ENCODE measurements around the gene KCNIP4.
"Not testable (repeated sequence)": the region's sequence is repeated elsewhere in the genome, so short reads cannot be mapped to it uniquely, and the experiment has no call there.

Gene KCNIP4

GRCh38 chr4:20870436-20870835 lies 1078.1 kb downstream of the KCNIP4 start:
- no peak for FAIRE-seq
- no peak for DNase-seq (ENCODE audit: low spot score)

DNA sequence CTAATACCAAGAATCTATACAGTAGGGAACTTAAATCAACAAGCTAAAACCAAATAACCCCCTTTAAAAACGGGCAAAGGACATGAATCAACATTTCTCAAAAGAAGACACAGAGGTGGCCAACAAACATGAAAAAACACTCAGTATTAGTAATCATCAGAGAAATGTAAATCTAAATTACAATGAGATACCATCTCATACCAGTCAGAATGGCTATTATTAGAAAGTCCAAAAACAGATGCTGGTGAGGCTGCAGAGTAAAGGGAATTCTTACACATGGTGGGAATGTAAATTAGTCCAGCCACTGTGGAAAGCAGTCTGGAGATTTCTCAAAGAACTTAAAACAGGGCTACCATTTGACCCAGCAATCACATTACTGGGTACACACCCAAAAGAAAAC lies 1080.5 kb downstream of the KCNIP4 start:
- DNase-seq (ENCODE audit: low spot score) = no peak
- FAIRE-seq = no peak

DNA sequence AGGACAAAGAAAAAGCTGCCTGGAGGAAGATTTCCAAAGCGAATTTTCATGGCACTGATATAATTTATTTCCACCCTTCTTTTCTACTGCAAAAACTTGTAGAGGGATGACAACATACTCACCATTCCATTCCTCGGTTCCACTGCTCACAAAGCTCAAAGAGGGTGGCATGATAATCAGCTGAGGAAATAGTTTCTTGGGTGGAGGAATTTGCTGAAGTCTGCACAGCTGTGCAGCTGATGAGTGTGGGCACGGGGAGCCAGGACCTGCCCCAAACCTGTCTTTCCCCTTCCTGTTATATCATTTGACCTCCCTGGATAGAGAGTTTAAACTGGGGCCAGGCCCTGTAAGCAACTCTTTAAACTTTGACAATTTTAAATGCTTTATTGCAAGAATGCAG lies 1087.7 kb downstream of the KCNIP4 start:
- DNase-seq (ENCODE audit: low spot score) = no peak
- FAIRE-seq = no peak

DNA sequence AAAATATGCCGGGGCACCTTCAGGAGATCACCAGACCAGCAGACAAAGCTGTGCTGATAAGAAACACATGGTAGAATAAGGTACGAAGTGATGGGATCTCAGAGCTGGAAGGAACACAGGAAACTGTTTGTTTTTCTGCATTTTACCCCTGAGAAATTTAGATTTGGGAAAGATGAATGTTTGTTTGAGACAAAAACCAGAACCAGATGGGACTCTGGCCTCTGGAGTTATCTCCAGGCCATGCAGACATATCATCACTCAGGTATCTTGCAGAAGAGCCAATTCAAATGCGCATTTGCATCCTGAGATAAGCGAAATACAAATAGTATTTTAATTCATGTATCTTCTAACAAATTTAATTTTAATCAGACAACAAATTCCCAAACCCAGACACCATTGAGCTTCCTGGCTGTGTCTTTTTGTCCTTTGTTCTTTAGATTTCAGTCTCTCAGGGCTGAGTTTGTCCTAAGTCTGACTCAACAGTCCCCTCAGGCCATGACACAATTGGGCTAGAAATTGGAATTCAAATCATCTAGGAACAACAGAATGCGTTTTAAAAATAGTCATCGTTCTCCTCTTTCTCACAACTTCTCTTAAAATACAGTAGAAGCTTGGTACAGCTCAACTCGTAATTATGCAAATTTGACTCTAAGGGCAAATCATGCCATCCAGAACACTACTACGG lies 1089.3 kb downstream of the KCNIP4 start:
- DNase-seq (ENCODE audit: low spot score) (no peak), FAIRE-seq (no peak)

- FAIRE-seq (no peak), DNase-seq (ENCODE audit: low spot score) (no peak)
These were observed 1091.5 kb downstream of the KCNIP4 start for GRCh38 chr4:20857081-20857480.

- no peak for FAIRE-seq
- DNase-seq (ENCODE audit: low spot score) = no peak
These were observed 1101.3 kb downstream of the KCNIP4 start for GRCh38 chr4:20847124-20847747.

DNA sequence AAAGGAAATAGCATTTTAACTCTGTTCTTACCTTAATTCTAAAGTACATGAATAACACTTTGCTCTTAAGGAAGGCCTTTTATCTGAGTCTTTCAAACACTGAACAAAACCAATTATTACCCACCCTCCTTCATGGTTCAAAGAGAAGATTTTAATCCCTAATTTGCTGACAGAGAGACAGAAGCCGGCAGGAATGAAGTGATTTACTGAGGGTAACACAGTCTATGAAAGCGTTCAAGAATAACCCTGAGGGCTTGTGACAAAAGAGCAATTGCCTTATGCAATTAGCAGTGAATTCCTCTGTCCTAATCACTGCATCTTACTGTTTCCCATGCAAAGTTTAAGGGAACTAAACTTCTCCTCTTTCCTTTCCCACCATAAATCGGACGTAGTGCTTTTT lies 1104.3 kb downstream of the KCNIP4 start:
- DNase-seq (ENCODE audit: low spot score) (no peak), FAIRE-seq (no peak)

- FAIRE-seq = no peak
- DNase-seq (ENCODE audit: low spot score) = no peak
These were observed 1107.9 kb downstream of the KCNIP4 start for GRCh38 chr4:20840648-20841190.

DNA sequence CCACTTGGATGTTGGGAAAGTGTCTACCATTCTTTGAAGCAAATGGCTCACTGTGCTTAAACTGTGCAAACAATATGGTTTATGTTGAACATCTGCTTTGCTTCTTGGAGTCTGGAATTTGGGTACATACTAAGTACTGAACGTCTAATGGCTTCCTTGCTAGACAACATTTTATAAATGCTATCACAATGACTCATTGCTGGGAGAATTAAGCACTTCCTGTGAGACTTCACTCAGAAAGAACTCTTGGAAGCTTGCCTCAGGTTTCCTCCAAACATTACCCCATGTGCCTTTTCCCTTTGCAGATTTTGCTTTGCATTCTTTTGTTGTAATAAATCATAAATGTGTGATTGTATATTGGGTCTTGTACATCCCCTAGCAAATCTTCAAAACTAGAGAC lies 1108.6 kb downstream of the KCNIP4 start:
- peak; percentile 72 for FAIRE-seq
- DNase-seq (ENCODE audit: low spot score) = peak; percentile 73

DNA sequence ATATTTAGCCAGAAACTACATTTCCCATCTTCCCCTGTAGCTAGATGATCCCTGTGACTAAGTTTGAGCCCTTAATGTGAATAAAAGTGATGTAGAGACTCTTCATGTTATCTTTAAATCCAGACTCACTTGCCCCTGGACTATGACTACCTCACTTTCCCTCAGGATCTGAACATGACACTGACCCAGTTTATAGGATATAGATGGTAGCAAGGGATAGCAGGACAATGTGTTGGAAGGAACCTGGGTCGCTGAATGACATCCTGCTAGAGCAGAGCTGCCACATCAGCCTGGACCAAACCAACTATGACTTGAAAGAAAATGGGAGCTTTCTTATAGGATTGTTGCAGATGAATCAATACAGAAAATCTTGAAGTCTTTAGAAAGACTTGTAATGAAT lies 1110.1 kb downstream of the KCNIP4 start:
- DNase-seq (ENCODE audit: low spot score) = no peak
- no peak for FAIRE-seq

DNA sequence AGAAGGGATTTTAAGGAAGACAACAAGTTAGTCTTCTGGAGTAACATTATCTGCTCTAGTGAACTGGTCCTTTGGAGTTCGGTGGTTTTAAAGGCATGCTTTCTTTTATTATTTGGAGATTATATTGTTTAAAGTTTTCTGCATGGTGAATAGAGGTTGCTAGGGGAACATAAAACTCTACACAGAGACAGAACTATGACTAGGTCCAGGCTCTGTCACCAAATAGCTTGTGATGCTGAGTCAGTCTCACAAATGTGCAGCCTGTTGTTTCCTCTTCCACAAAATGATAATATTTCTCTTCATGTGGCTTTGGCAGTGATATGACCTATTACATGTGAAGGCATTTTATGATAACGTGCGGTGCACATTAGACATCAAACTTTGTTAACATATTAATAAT lies 1115.7 kb downstream of the KCNIP4 start:
- no peak for FAIRE-seq
- DNase-seq (ENCODE audit: low spot score) = peak; percentile 17

DNA sequence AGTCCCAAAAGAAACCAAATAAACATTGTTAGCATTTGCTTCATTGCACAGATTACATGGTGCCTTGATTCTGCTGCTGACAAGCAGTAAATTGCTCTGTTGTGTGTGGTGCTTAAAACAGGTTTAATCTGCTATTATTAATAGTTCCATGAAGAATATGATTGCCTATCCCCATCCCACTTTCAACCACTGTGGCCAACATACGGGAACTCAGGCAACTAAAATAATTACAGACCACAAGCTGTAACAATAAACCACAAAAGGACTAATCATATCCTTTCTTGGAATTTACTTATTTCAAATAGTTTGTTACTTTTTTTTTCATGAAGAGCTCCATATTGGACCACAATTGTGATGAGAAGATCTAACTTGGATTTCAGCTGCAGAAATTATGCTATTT lies 1116.8 kb downstream of the KCNIP4 start:
- DNase-seq (ENCODE audit: low spot score) (no peak), FAIRE-seq (no peak)

DNA sequence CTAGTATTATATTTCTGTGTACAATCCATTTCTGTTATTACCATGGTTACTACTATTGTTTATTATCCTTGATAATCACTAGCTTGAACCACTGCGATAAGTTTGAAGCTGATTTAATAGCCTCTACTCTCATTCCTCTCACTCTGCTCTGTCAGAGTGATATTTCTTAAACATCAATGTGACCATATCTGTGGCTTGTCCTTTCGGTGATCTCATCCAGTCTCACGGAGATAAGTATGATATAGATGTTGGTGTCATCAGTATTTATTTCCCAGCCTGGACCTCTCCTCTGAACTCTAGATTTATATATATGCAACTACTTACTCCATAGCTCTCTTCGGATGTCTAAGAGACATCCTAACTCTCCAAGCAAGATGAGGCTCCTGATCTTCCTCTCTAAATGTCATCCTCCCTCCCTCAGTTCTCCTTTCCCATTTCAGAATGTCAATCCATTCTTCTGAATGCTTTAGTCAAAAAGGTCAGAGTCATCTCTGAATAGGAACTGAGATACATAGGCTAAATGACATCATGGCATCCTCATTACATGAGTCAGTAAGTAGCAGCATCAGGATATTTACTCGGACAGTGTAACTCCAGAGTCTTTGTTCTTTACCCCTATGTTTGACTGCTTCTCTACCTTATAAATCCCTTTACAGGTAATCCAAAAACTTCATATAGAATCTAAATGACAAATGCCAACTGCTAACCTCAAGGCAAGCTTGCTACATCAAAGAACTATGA lies 1118.8 kb downstream of the KCNIP4 start:
- peak; percentile 8 for DNase-seq (ENCODE audit: low spot score)
- no peak for FAIRE-seq

- DNase-seq (ENCODE audit: low spot score) = no peak
- FAIRE-seq = no peak
These were observed 1123.1 kb downstream of the KCNIP4 start for GRCh38 chr4:20825505-20825904.

DNA sequence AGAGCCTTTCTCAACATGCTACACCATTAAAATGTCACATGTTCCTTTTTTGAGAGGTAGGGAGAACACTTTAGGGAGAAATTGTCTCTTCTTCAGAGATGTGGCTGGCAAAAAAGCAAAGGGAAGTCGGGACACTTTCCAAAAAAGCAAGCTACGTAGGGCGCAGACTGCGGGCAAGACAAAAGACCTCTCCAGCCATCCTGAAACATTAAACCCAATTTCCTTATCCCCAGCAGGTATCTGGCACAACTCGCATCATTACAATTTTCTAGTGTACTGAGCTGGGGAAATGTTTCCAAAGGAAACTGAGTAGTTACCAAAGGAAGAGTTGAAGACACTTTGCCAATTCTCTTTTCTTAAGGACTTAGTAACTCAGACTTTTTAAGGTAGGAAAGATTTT lies 1132.3 kb downstream of the KCNIP4 start:
- FAIRE-seq (no peak), DNase-seq (ENCODE audit: low spot score) (no peak)

DNA sequence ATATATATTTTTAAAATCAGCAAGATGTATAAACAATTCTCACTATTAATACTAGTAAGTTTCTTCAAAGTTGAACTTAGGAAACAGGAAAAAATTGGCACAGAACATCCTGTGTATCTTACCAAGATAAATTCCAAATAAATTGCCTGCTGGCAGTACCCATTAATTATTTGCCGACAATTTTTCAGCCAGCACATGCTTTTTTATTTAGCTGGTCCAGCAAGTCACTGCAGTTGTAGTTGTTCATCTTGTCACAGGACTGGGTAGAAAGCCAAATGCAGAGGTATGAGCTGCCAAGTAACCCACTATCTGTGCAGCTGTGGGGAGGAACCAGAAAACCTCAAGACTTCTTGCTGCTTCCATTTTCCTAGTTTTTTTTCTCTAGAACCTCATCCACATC lies 1134.9 kb downstream of the KCNIP4 start:
- DNase-seq (ENCODE audit: low spot score) = no peak
- FAIRE-seq = no peak

DNA sequence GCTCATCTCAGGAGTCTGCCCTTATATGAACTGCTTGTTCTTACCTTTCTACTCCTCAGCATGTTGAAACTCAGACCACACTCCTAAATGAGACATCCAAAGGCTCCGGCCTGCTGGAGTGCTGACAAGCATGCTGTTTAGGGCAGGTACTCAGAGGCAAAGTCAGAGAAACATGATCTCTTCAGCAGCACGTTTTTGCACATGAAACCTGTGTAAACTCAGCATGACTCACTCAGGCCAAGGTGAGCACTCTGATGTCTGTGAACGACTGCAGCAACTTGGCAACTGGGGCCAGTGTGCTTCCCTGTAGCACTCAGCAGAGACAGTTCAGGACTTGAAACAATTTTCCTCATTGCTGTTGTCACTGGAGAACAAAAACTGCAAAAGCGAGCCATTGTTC lies 1138.8 kb downstream of the KCNIP4 start:
- no peak for FAIRE-seq
- DNase-seq (ENCODE audit: low spot score) = no peak

DNA sequence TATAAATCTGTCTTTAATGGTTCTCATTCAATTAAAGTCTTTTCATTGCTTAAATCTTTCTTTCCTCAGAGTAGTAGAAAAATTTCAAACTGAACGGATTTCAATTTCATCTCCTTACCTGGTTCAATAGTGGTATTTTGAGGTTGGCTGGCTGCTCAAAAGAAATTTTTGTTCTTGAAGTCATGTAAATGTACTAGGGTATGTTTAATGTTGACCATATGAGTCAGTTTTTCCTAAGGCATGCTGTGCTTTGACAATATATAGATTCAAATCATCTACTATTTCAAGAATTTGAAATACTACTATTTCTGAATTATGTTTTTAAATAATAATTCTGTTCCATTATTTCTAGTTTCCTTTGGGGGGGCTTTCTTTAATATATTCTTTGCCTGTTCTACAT lies 1142.9 kb downstream of the KCNIP4 start:
- DNase-seq (ENCODE audit: low spot score) (no peak), FAIRE-seq (no peak)

- DNase-seq (ENCODE audit: low spot score) (no peak), FAIRE-seq (no peak)
These were observed 1160.5 kb downstream of the KCNIP4 start for GRCh38 chr4:20787940-20788665.

GRCh38 chr4:20783134-20783533 lies 1165.4 kb downstream of the KCNIP4 start:
- not testable (repeated sequence) for FAIRE-seq; DNase-seq (ENCODE audit: low spot score)

DNA sequence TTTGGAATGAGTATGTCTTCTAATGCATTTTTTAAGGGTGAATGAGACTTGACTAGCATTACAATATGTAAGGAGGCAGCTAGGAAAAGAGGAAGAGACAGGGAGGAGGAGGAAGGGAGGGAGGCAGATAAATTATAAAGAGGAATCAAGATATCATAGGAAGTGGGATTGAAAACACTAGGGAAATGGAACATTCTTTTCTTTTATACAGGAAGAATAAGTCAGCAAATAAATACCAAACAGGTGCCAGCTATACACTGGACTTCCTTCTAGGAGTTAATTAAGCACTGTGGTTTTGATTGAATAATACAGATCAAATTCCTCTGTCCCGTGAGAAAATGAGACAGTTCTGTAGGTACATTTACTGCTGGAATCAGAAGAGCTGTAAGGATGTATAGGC lies 1169.7 kb downstream of the KCNIP4 start:
- DNase-seq (ENCODE audit: low spot score) = no peak
- no peak for FAIRE-seq
